ENCODE data around the gene RASA1.

Gene RASA1

DNA sequence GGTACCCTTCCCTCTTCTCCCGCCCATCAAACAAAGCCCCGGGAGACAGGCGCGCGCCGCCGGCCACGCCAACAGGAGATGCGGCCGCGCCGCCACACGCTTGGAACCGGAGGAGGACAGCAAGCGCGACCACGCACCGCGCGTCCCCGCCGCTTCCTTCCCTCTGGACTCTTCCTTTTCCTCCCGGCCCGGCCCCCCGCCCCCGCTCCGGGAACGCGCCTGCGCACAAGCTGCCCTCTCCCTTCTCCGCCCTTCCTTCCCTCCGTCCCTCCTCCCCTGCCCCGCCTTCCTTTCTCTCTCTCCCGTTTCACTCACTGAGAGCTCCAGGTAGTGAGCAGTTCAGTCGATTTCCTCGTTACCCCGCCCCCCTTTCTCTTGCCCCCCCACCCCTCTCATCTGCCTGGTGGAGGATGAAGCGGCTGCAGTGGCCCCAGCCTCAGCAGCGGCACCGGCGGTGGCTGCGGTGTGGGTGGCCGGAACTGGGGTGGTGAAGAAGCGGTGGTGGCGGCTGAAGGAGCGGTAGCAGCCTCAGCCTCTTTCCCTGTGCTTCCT lies at the start of gene RASA1:
Gene RASA1, plus strand, starts transcription at position 310 of the 552 bp plus-strand sequence. CDS start 569 bp downstream, outside the sequence.
- Histone ChIP-seq H3K9me2 (replicated peaks; ENCODE audit: control insufficient read depth, low read length) (no peaks in the 10 kb centered on the region), H3K9me3 (ENCODE audit: control insufficient read depth, insufficient read depth, low read length) (no peaks in the 10 kb centered on the region), H3K27me3 (ENCODE audit: control insufficient read depth, low read length) (no peaks in the 10 kb centered on the region), H3K27ac (ENCODE audit: low read depth, low read length) (peak within 1 kb of the TSS; percentile 86), H3K4me2 (ENCODE audit: low read length) (peak within 1 kb of the TSS; percentile 78), H3K36me3 (ENCODE audit: control insufficient read depth, low read length) (peaks cover 3% of the 10 kb centered on the region), H3K4me3 (ENCODE audit: low read length) (peak within 1 kb of the TSS; percentile 93), H4K20me1 (ENCODE audit: control insufficient read depth, insufficient read depth, low read depth, low read length) (no peaks in the 10 kb centered on the region), H3F3A (ENCODE audit: control insufficient read depth, insufficient read depth) (no peaks in the 10 kb centered on the region), H3K4me1 (ENCODE audit: control insufficient read depth, low read length) (peaks cover 18% of the 10 kb centered on the region), H3K79me2 (ENCODE audit: control insufficient read depth, low read length) (peaks cover 44% of the 10 kb centered on the region)
- TF ChIP-seq CTCF (IDR thresholded peaks at IDR 0.05; ENCODE audit: low read depth, low read length, poor library complexity, severe bottlenecking) (no peak), EZH2phosphoT487 (IDR thresholded peaks at IDR 0.05; ENCODE audit: borderline replicate concordance, low read length) (no peak)

- Histone ChIP-seq H3K79me2 (ENCODE audit: control insufficient read depth, low read length) (no peaks in the 10 kb centered on the region), H3K9me3 (ENCODE audit: control insufficient read depth, insufficient read depth, low read length) (no peaks in the 10 kb centered on the region), H3F3A (ENCODE audit: control insufficient read depth, insufficient read depth) (no peaks in the 10 kb centered on the region), H4K20me1 (ENCODE audit: control insufficient read depth, insufficient read depth, low read depth, low read length) (no peaks in the 10 kb centered on the region), H3K4me3 (ENCODE audit: low read length) (no peak overlapping the region), H3K9me2 (replicated peaks; ENCODE audit: control insufficient read depth, low read length) (no peaks in the 10 kb centered on the region), H3K27me3 (ENCODE audit: control insufficient read depth, low read length) (no peaks in the 10 kb centered on the region), H3K27ac (ENCODE audit: low read depth, low read length) (no peak overlapping the region), H3K36me3 (ENCODE audit: control insufficient read depth, low read length) (no peaks in the 10 kb centered on the region), H3K4me2 (ENCODE audit: low read length) (no peak overlapping the region), H3K4me1 (ENCODE audit: control insufficient read depth, low read length) (no peaks in the 10 kb centered on the region)
- TF ChIP-seq CTCF (IDR thresholded peaks at IDR 0.05; ENCODE audit: low read depth, low read length, poor library complexity, severe bottlenecking), result no peak
- TF ChIP-seq EZH2phosphoT487 (IDR thresholded peaks at IDR 0.05; ENCODE audit: borderline replicate concordance, low read length), result no peak
Observed at GRCh38 chr5:87229780-87230179, 37.9 kb upstream of the RASA1 start.

- Histone ChIP-seq H3K27ac (ENCODE audit: low read depth, low read length) (no peak overlapping the region), H3K36me3 (ENCODE audit: control insufficient read depth, low read length) (no peaks in the 10 kb centered on the region), H3K4me1 (ENCODE audit: control insufficient read depth, low read length) (no peaks in the 10 kb centered on the region), H3K4me3 (ENCODE audit: low read length) (no peak overlapping the region), H3K9me2 (replicated peaks; ENCODE audit: control insufficient read depth, low read length) (no peaks in the 10 kb centered on the region), H3K9me3 (ENCODE audit: control insufficient read depth, insufficient read depth, low read length) (no peaks in the 10 kb centered on the region), H3F3A (ENCODE audit: control insufficient read depth, insufficient read depth) (no peaks in the 10 kb centered on the region), H3K79me2 (ENCODE audit: control insufficient read depth, low read length) (no peaks in the 10 kb centered on the region), H4K20me1 (ENCODE audit: control insufficient read depth, insufficient read depth, low read depth, low read length) (no peaks in the 10 kb centered on the region), H3K4me2 (ENCODE audit: low read length) (no peak overlapping the region), H3K27me3 (ENCODE audit: control insufficient read depth, low read length) (no peaks in the 10 kb centered on the region)
- TF ChIP-seq CTCF (IDR thresholded peaks at IDR 0.05; ENCODE audit: low read depth, low read length, poor library complexity, severe bottlenecking) (no peak), EZH2phosphoT487 (IDR thresholded peaks at IDR 0.05; ENCODE audit: borderline replicate concordance, low read length) (no peak)
Observed at GRCh38 chr5:87231037-87231808, 36.5 kb upstream of the RASA1 start.

Measured in DOHH2 (cell line).